Transverse colon (tissue), 4 donors: Measurements from ENCODE around the gene FAM118A. TPM values are rescaled to one million over a fixed set of nuclear protein-coding genes. Genes with fewer than 3 reads are reported as not detected.

Source experiments
- DNase-seq: peaks from one replicate; pipeline ENCODE4 v3.0.0-alpha.2; 2019
- H3K27ac ChIP-seq, 4 donors: fragments of 200-600 bp; sonication (generic); 2 replicates each; pipeline ENCODE4 v1.5.1; 2016 to 2018; ENCODE audit warnings: inconsistent platforms in 4 of 4
- H3K27me3 ChIP-seq: fragments of 200-600 bp; sonication (generic); 2 replicates; pipeline ENCODE4 v1.5.1; 2017; ENCODE audit warnings: inconsistent platforms
- H3K36me3 ChIP-seq, 4 donors: fragments of 200-600 bp; sonication (generic); 2 replicates each; pipeline ENCODE4 v1.5.1; 2017 to 2019; ENCODE audit warnings: inconsistent platforms in 4 of 4
- H3K4me1 ChIP-seq, 4 donors: fragments of 200-600 bp; sonication (generic); 2 replicates each; pipeline ENCODE4 v1.5.1; 2017 to 2020; ENCODE audit warnings: inconsistent platforms in 4 of 4
- H3K4me3 ChIP-seq, 4 donors: fragments of 200-600 bp; sonication (generic); 1 replicate in 1 of 4; 2 replicates in 3 of 4; pipeline versions ENCODE4 v1.5.1 to v1.6.1; 2017 to 2019; ENCODE audit warnings: inconsistent platforms in 4 of 4
- H3K9me3 ChIP-seq, 2 donors: fragments of 200-600 bp; sonication (generic); 2 replicates each; pipeline ENCODE4 v1.5.1; 2017 to 2019; ENCODE audit warnings: inconsistent platforms in 2 of 2
- EP300 ChIP-seq: sonication (generic); formaldehyde crosslinking; IDR thresholded peaks from one replicate; pipeline ENCODE4 v1.6.1; 2017; ENCODE audit warnings: antibody characterized with exemption, low read depth
- POLR2A ChIP-seq: fragments of 450-650 bp; IDR thresholded peaks from one replicate; pipeline ENCODE4 v1.6.1; 2016; ENCODE audit warnings: antibody characterized with exemption, mild to moderate bottlenecking, moderate library complexity
- POLR2AphosphoS5 ChIP-seq, 3 donors: sonication (generic); formaldehyde crosslinking; IDR thresholded peaks; one replicate each; pipeline ENCODE4 v1.6.1; 2016; ENCODE audit warnings: antibody characterized with exemption in 3 of 3
- WGBS, 2 donors: methylation state at CpG; one replicate each; pipeline ENCODE4 v1.1.5; 2018; ENCODE audit warnings: low coverage in 1 of 2; 5-methylcytosine and 5-hydroxymethylcytosine counted together
- in situ Hi-C, 4 donors: fragments of 200-750 bp; cut with MboI; loops; one replicate each; pipeline versions ENCODE4 v1.15.0 to v1.15.1; 2017; ENCODE audit warnings: low sequenced_read_pairs in 3 of 4, low pct_ligation_motif_present in 1 of 4, low pct_unique_long_range_greater_than_20kb in 1 of 4
- intact Hi-C: fragments of 100-400 bp; cut with DNase I; formaldehyde crosslinking; loops from one replicate; pipeline ENCODE4 v1.15.1; 2023; ENCODE audit warnings: low total_unique reads
- total RNA-seq, 4 donors: library from RNA; depleted of rRNA; stranded (reverse); fragments of >200 nt; gene quantifications; one replicate each; pipeline ENCODE4 v1.1.0, GENCODE V29; 2016
- TF ChIP-seq, protein P1 (sequence below), 5 experiments: fragments of 200-600 bp in 3 of 5; fragments of 450-650 bp in 2 of 5; sonication (generic) in 3 of 5; IDR thresholded peaks; 1 replicate in 2 of 5; 2 replicates in 3 of 5; pipeline ENCODE4 v1.5.1; 2016 to 2017; ENCODE audit warnings: antibody characterized with exemption in 5 of 5, inconsistent platforms in 3 of 5, mild to moderate bottlenecking in 2 of 5, moderate library complexity in 1 of 5

The FAM118A gene
- total RNA-seq, 4 donors from 2014 or later = 46.0 to 424 (median 210) TPM

DNA sequence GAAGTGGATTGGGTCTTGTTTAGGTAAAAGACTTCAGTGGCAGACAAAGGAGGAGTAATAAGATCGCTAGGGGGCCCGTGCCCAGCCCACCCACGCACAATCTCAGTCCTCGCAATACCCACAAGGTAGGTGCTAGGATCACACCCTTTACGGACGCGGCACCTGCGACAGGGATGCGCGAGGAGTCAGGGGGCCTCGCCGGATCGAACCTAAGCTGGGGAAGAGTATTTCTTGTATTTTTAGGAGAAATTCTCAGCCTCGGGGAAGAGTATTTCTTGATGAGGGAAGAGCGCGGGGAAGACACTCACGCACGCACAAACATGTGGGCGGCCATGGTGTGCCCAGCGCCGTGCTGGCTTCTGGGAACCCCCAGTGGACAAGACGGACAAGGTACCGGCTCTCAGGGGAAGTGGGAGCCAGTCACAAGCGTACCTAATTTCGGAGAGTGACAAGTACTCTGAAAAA, 745 bp upstream of the FAM118A start:
- Histone ChIP-seq H3K4me1 (peaks cover 11 to 35% (median 30%) of the 10 kb centered on the region in 4 donors), H3K36me3 (no peaks in the 10 kb centered on the region), H3K27me3 (no peaks in the 10 kb centered on the region), H3K27ac (peak overlapping the region; percentile 85 to 92 (median 88)), H3K4me3 (peak overlapping the region; percentile 8 to 80 (median 75)), H3K9me3 (no peaks in the 10 kb centered on the region)
- WGBS, 2 donors = 47 to 57% methylated on average over 6 to 25 of the region's 25 CpGs
- TF ChIP-seq POLR2A = no peak
- TF ChIP-seq, protein P1, sequence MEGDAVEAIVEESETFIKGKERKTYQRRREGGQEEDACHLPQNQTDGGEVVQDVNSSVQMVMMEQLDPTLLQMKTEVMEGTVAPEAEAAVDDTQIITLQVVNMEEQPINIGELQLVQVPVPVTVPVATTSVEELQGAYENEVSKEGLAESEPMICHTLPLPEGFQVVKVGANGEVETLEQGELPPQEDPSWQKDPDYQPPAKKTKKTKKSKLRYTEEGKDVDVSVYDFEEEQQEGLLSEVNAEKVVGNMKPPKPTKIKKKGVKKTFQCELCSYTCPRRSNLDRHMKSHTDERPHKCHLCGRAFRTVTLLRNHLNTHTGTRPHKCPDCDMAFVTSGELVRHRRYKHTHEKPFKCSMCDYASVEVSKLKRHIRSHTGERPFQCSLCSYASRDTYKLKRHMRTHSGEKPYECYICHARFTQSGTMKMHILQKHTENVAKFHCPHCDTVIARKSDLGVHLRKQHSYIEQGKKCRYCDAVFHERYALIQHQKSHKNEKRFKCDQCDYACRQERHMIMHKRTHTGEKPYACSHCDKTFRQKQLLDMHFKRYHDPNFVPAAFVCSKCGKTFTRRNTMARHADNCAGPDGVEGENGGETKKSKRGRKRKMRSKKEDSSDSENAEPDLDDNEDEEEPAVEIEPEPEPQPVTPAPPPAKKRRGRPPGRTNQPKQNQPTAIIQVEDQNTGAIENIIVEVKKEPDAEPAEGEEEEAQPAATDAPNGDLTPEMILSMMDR (IDR thresholded peaks at IDR 0.05) = peak in 1 of 5 experiments; percentile 11
- peak; percentile 42 for DNase-seq
- in situ Hi-C loops = no loop called here
- intact Hi-C loops = no loop called here

DNA sequence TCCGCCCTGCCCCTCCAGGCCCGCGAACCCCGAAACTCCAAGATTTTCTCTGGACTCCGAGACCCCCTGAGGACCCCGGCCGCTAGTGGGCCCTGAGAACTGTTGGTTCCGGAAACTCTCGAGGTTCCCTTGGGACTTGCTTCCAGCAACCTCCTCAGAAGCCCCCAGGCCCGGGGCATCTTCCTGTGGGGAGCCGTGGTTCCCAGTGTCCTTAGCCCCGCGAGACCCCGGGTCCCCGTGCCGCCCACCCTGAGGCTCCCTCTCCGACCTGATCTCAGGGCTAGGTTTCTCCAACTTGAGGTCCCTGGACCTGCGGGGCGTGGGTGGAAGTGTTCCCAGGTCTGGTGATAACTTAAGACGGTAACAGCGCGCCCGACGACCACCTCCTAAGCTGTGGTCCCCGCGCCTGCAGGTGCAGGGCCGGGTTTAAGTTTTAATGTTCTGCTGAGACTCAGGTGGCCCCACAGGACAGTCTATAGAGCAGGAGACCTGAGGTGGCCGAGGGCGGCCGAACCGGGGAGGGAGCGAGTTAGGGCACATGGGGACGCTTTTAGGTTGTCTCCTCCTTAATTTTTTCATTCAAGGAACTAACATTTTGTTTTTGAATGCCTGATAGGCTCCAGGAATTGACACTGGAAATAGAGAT, 720 bp downstream of the FAM118A start:
- Histone ChIP-seq H3K27me3 (no peaks in the 10 kb centered on the region), H3K4me1 (peaks cover 11 to 44% (median 31%) of the 10 kb centered on the region in 4 donors), H3K27ac (peak overlapping the region; percentile 85 to 92 (median 88)), H3K9me3 (no peaks in the 10 kb centered on the region), H3K4me3 (peak overlapping the region; percentile 72 to 80 (median 76)), H3K36me3 (no peaks in the 10 kb centered on the region)
- no peak for DNase-seq
- no peak for TF ChIP-seq POLR2A
- WGBS, 2 donors = 11 to 35% methylated on average over 7 to 33 of the region's 33 CpGs
- intact Hi-C loops (loop anchor here (10.0 kb wide), 2 partner anchors 244 to 944 kb away; partner anchors contain the start of gene CDPF1), in situ Hi-C loops (no loop called here)

DNA sequence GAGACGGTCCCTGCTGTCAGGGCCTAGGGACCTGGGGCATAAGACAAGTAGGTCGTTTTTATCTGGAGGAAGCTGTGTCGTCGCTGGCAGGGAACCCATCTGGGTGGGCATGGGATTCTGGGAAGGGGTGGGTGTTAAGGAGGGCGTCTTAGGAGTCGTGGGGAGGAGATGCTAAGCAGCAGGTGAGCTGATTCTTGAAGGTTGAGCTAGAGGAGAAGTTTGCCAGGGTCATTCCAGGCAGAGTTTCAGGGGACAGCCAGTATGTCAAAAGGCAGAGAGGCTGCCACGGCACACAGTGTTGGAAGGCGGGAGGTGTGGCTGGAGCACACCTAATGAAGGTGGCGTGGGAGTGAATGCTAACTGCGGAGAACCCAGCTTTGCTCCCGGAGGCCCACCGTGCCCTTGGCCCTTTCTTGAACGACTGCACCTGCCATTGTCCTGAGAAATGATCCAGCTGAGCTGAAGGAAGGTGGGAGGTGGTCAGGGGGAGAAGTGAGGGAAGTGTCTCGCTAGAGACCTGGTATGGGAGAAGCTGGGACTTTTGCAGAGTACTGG, 1.3 kb downstream of the FAM118A start:
- no peaks in the 10 kb centered on the region for H3K36me3 ChIP-seq
- no peaks in the 10 kb centered on the region for H3K9me3 ChIP-seq
- 63 to 100% methylated on average over 1 to 14 of the region's 14 CpGs for WGBS, 2 donors
- DNase-seq = no peak
- peak overlapping the region in 3 of 4 donors; percentile 85 to 92 (median 88) for H3K27ac ChIP-seq
- intact Hi-C loops = loop anchor here (10.0 kb wide), 2 partner anchors 244 to 944 kb away; partner anchors contain the start of gene CDPF1
- H3K4me3 ChIP-seq = peak overlapping the region in 3 of 4 donors; percentile 72 to 80 (median 78)
- no peaks in the 10 kb centered on the region for H3K27me3 ChIP-seq
- peaks cover 11 to 41% (median 30%) of the 10 kb centered on the region in 4 donors for H3K4me1 ChIP-seq
- in situ Hi-C loops = no loop called here
- TF ChIP-seq EP300 (no peak), POLR2A (no peak), POLR2AphosphoS5 (IDR thresholded peaks at IDR 0.05) (no peak)
- TF ChIP-seq, protein P1 (IDR thresholded peaks at IDR 0.05) = no peak

DNA sequence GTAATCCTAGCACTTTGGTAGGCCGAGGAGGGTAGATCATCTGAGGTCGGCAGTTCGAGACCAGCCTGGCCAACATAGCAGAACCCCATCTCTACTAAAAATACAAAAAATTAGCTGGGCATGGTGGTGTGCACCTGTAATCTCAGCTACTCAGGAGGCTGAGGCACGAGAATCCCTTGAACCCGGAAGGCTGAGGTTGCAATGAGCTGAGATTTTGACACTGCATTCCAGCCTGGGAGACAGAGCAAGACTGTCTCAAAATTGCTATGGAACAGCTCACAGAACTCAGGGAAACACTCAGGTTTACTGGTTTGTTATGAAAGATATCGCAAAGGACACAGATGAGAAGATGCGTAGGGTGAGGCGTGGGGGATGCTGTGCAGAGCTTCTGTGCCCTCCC, 2.7 kb downstream of the FAM118A start:
- TF ChIP-seq POLR2A (no peak), POLR2AphosphoS5 (IDR thresholded peaks at IDR 0.05) (no peak), EP300 (no peak)
- TF ChIP-seq, protein P1 (IDR thresholded peaks at IDR 0.05) = no peak
- no peak overlapping the region for H3K27ac ChIP-seq
- no peak overlapping the region for H3K4me3 ChIP-seq
- H3K27me3 ChIP-seq = no peaks in the 10 kb centered on the region
- in situ Hi-C loops = no loop called here
- WGBS, 2 donors = 60 to 85% methylated on average over 1 to 8 of the region's 8 CpGs
- H3K9me3 ChIP-seq = no peaks in the 10 kb centered on the region
- intact Hi-C loops = loop anchor here (10.0 kb wide), 2 partner anchors 242 to 942 kb away; partner anchors contain the start of gene CDPF1
- DNase-seq = no peak
- no peaks in the 10 kb centered on the region for H3K36me3 ChIP-seq
- H3K4me1 ChIP-seq = peaks cover 11 to 41% (median 29%) of the 10 kb centered on the region in 4 donors
